WI38 (cell line): ENCODE results near the gene HOXD12.

ENCODE experiments used
- H3K4me3 ChIP-seq: 2 replicates; pipeline ENCODE4 v1.5.1; 2011; ENCODE audit warnings: low read depth, mild to moderate bottlenecking, control low read depth, low read length
- CTCF ChIP-seq: IDR thresholded peaks from 2 replicates; pipeline ENCODE4 v1.5.1; 2012; ENCODE audit warnings: low read depth, mild to moderate bottlenecking, control low read depth, low read length

HOXD12 gene

GRCh38 chr2:176140513-176141317, 41.1 kb downstream of the HOXD12 start:
- TF ChIP-seq CTCF: peak; percentile 74
- peak overlapping the region; percentile 51 for H3K4me3 ChIP-seq

GRCh38 chr2:176142281-176142680, 42.7 kb downstream of the HOXD12 start:
- no peak for TF ChIP-seq CTCF
- no peak overlapping the region for H3K4me3 ChIP-seq

- no peak overlapping the region for H3K4me3 ChIP-seq
- TF ChIP-seq CTCF: no peak
Measured at GRCh38 chr2:176145085-176145969, 45.7 kb downstream of the HOXD12 start.

GRCh38 chr2:176146101-176146500, 46.5 kb downstream of the HOXD12 start:
- H3K4me3 ChIP-seq: no peak overlapping the region
- no peak for TF ChIP-seq CTCF

- no peak overlapping the region for H3K4me3 ChIP-seq
- no peak for TF ChIP-seq CTCF
Measured at GRCh38 chr2:176146645-176147044, 47.0 kb downstream of the HOXD12 start.

- TF ChIP-seq CTCF: no peak
- no peak overlapping the region for H3K4me3 ChIP-seq
Measured at GRCh38 chr2:176147210-176147799, 47.7 kb downstream of the HOXD12 start.
